Heart left ventricle (tissue), 13 donors: ENCODE results near the gene KLHL1.

Experiments used
- CTCF ChIP-seq, 12 donors: fragments of 200-600 bp; sonication (generic) in 4 of 12; IDR thresholded peaks; one replicate each; pipeline versions ENCODE4 v1.5.0 to v1.8.0; 2018 to 2022; ENCODE audit warnings: antibody characterized with exemption in 12 of 12, mild to moderate bottlenecking in 5 of 12
- POLR2A ChIP-seq, 2 donors: fragments of 450-650 bp; IDR thresholded peaks; one replicate each; pipeline ENCODE4 v1.6.1; 2017; ENCODE audit warnings: antibody characterized with exemption in 2 of 2, mild to moderate bottlenecking in 2 of 2, moderate library complexity in 2 of 2
- donor health status: ischemic (EF 13 %, LVEDD 7.1; RV severe dilation, severe dysfunction).
- donor health status: DM: no; HTN: yes; CAD: no.
- donor health status: DM: no; HTN: no; CAD: no.
- donor health status: ischemic (EF 25% LVEDD 6.9; RV normal size, moderate dysfunction).
- donor health status: ischemic (EF 25% LVEDD 5.7; RV mildly dilated, moderate dysfunction).
- donor health status: ischemic (EF 35%, LVEDD 5.7; RV mildly dilated, moderate dysfunction).
- donor health status: nonischemic (EF 11% LVEDD 7.7; RV severe dilation, severe dysfunction).
- donor health status: DM: yes; HTN: yes; CAD: no.
- donor health status: PGD.
- donor health status: ischemic (EF 29% LVEDD 5.4; RV normal size, mild dysfunction).
- donor health status: nonischemic (EF 23%, LVEDD 6.1; RV moderate dilation, normal function).

- no peak for TF ChIP-seq CTCF (IDR thresholded peaks at IDR 0.05)
- TF ChIP-seq POLR2A (IDR thresholded peaks at IDR 0.05), result no peak
Observed at GRCh38 chr13:69769608-69770007, 338.6 kb downstream of the KLHL1 start.
